GM12873 (cell line): ENCODE measurements around the gene MYLK2.

Source experiments
- TF ChIP-seq, protein P1 (sequence below): IDR thresholded peaks from 2 replicates; pipeline ENCODE4 v1.5.1; 2012; ENCODE audit warnings: low read depth, mild to moderate bottlenecking, moderate library complexity, low read length, control low read depth; ENCODE audit not compliant: insufficient read depth; ENCODE audit errors: missing control alignments

Gene MYLK2

GRCh38 chr20:31864521-31865400 lies 45.6 kb downstream of the MYLK2 start:
- TF ChIP-seq, protein P1, sequence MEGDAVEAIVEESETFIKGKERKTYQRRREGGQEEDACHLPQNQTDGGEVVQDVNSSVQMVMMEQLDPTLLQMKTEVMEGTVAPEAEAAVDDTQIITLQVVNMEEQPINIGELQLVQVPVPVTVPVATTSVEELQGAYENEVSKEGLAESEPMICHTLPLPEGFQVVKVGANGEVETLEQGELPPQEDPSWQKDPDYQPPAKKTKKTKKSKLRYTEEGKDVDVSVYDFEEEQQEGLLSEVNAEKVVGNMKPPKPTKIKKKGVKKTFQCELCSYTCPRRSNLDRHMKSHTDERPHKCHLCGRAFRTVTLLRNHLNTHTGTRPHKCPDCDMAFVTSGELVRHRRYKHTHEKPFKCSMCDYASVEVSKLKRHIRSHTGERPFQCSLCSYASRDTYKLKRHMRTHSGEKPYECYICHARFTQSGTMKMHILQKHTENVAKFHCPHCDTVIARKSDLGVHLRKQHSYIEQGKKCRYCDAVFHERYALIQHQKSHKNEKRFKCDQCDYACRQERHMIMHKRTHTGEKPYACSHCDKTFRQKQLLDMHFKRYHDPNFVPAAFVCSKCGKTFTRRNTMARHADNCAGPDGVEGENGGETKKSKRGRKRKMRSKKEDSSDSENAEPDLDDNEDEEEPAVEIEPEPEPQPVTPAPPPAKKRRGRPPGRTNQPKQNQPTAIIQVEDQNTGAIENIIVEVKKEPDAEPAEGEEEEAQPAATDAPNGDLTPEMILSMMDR: no peak

- TF ChIP-seq, protein P1: no peak
Observed at GRCh38 chr20:31866221-31866620, 47.1 kb downstream of the MYLK2 start.

DNA sequence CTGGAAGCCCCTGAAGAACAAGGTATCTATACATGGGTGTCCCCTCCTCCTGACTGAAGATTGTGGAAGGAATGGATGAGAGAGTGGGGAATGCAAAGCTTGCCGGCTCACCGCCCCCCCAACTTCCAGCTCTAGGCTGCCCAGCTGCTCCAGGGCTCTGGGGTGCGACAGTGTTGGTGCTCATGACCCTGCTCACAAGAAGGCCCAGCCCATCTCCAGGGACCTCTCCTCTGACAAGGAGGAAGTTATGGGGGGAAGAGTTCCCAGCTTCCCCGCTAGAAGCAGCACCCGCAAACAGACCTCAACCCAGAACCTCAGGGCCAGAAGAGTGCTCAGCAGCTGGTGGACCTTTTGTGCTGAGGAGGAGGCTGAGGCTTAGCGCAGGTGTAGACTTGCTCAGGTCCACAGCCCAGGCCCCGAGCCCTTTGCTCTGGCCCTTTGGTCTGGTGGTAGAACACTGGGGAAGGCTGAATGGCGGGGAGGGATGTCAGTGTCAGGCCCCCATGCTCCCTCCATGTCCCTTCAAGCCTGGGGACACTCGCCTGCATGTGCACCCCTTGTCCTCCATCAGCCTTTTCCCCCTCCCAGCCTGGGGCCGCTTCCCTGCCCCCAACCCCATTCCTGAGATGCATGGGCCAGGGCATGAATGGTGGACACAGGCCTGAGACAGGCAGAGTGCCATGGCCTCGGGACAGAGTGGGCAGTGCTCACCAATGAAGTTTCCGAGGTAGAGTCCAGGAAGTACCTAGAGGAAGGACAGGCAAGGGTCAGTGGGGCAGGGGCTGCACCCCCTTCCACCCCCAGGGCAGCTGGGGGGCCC lies 49.9 kb downstream of the MYLK2 start:
- TF ChIP-seq, protein P1: no peak

GRCh38 chr20:31869673-31869941 lies 50.5 kb downstream of the MYLK2 start:
- TF ChIP-seq, protein P1: no peak

DNA sequence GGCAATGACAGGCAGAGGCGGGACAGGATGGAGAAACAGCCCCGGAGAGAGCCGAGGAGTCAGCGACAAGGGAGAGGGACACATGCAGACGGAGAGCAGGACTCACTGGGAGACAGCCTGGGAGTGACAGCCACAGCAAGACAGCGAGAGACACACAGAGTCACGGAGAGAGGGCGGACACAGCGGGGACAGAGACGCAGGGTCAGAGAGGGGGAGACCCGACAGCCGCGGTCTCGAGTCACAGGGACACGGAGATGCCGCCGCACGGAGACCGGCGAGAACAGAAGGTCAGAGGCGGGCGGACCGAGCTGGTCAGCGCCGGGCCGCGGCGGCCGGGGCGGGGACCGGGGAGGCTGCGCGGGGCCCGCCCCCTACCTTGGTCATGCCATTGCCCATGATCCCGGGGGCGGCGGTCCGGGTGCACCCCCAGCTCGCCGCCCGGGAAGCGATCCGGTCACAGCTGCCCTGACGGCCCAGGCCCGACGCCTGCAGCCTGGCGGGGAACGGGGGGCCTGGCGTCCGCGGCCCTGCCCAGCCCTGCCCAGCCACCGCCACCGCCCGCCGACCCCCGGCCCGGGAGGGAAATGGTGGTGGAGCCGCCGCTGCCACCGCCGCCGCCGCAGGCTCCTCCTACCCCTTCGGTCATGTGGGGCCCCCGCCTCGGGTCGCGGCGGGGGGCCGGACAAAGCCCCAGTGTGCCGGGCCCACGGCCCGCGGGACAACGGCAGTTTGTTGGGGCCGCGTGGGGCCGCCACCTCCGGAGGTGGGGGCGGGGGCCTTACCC lies 51.0 kb downstream of the MYLK2 start, which contains the start of the genes DUSP15 and TTLL9:
Gene DUSP15, minus strand, starts transcription at position 586 of the 784 bp plus-strand sequence. Its CDS starts 190 bp downstream, at position 396.
Gene TTLL9, plus strand, starts transcription at position 693 of the 784 bp plus-strand sequence. CDS start 493 bp downstream, outside the sequence.
- TF ChIP-seq, protein P1: no peak

GRCh38 chr20:31870726-31871617 lies 51.8 kb downstream of the MYLK2 start:
- TF ChIP-seq, protein P1: no peak
